H1 (cell line): ENCODE results near the gene CEACAM1. TPM values are rescaled to one million over a fixed set of nuclear protein-coding genes. Genes with fewer than 3 reads are reported as not detected.

Experiments
- CTCF ChIA-PET: fragments of 300-600 bp; sonication (Branson Sonifier 250); formaldehyde crosslinking; loops from one replicate; lab custom pipeline; 2021; ENCODE audit not compliant: partially characterized antibody; lab: Charles Lee
- POLR2A ChIA-PET: fragments of 300-600 bp; sonication (Branson Sonifier 250); formaldehyde crosslinking; loops from one replicate; lab custom pipeline; 2021; ENCODE audit warnings: inconsistent platforms; ENCODE audit not compliant: partially characterized antibody; lab: Charles Lee
- DNase-seq, 2 experiments: peaks; one replicate each; pipeline versions ENCODE4 v3.0.0 to v3.0.0-alpha.2; 2010 to 2022; ENCODE audit warnings: low spot score in 2 of 2, low read depth in 1 of 2, mixed read lengths in 1 of 2
- FAIRE-seq: peaks from 2 replicates; lab custom pipeline; 2011; peaks lifted over from hg19 to GRCh38; lab: Jason Lieb, UNC
- H2AFZ ChIP-seq: 2 replicates; pipeline ENCODE4 v1.8.1; 2012; ENCODE audit warnings: low read length, inconsistent platforms
- H2AK5ac ChIP-seq: 2 replicates; pipeline ENCODE4 v1.6.1; 2013; ENCODE audit warnings: low read depth, low read length
- H2BK120ac ChIP-seq: replicated peaks from 2 replicates; pipeline ENCODE3; 2013; ENCODE audit warnings: low read depth, low read length, inconsistent platforms
- H2BK12ac ChIP-seq: 2 replicates; pipeline ENCODE4 v1.6.1; 2013; ENCODE audit warnings: low read depth, low read length
- H2BK15ac ChIP-seq: 2 replicates; pipeline ENCODE4 v1.6.1; 2013; ENCODE audit warnings: low read length
- H2BK20ac ChIP-seq: 2 replicates; pipeline ENCODE4 v1.6.1; 2013; ENCODE audit warnings: low read length
- H2BK5ac ChIP-seq: 2 replicates; pipeline ENCODE4 v1.6.1; 2013; ENCODE audit warnings: low read depth, low read length
- H3K14ac ChIP-seq: 2 replicates; pipeline ENCODE4 v1.6.1; 2013; ENCODE audit warnings: inconsistent platforms; ENCODE audit not compliant: insufficient read length
- H3K18ac ChIP-seq: 2 replicates; pipeline ENCODE4 v1.6.1; 2013; ENCODE audit warnings: low read length; ENCODE audit errors: extremely low read depth
- H3K23ac ChIP-seq: 2 replicates; pipeline ENCODE4 v1.6.1; 2013; ENCODE audit warnings: inconsistent platforms; ENCODE audit not compliant: insufficient read length
- H3K23me2 ChIP-seq: 2 replicates; pipeline ENCODE4 v1.6.1; 2013; ENCODE audit warnings: low read depth, low read length
- H3K27ac ChIP-seq: 2 replicates; pipeline ENCODE4 v1.6.1; 2011; ENCODE audit warnings: low read depth, low read length, inconsistent platforms
- H3K27me3 ChIP-seq, 4 experiments: replicated peaks in 1 of 4; 1 replicate in 1 of 4; 2 replicates in 3 of 4; pipeline versions ENCODE4 v1.6.1 to v1.8.1; 2011 to 2013; ENCODE audit warnings: low read length in 3 of 4, mild to moderate bottlenecking in 3 of 4, inconsistent platforms in 2 of 4, mixed read lengths in 2 of 4, moderate library complexity in 1 of 4; ENCODE audit not compliant: control insufficient read depth in 3 of 4, insufficient read depth in 3 of 4; ENCODE audit errors: extremely low read depth in 1 of 4
- H3K36me3 ChIP-seq, 4 experiments: 2 replicates each; pipeline versions ENCODE4 v1.6.1 to v1.8.1; 2011 to 2013; ENCODE audit warnings: mild to moderate bottlenecking in 4 of 4, low read length in 3 of 4, moderate library complexity in 2 of 4, control low read depth in 1 of 4, inconsistent platforms in 1 of 4; ENCODE audit not compliant: insufficient read depth in 4 of 4, control insufficient read depth in 2 of 4
- H3K4ac ChIP-seq: replicated peaks from 2 replicates; pipeline ENCODE3; 2013; ENCODE audit warnings: low read length, low read depth, mixed read lengths, inconsistent platforms; ENCODE audit not compliant: insufficient read length
- H3K4me1 ChIP-seq, 4 experiments: replicated peaks in 1 of 4; 1 replicate in 1 of 4; 2 replicates in 3 of 4; pipeline versions ENCODE4 v1.6.1 to v1.8.1; 2011 to 2013; ENCODE audit warnings: low read length in 3 of 4, inconsistent platforms in 2 of 4, mixed read lengths in 1 of 4; ENCODE audit not compliant: insufficient read depth in 4 of 4, control insufficient read depth in 3 of 4
- H3K4me2 ChIP-seq, 2 experiments: 2 replicates each; pipeline versions ENCODE4 v1.6.1 to v1.8.1; 2011 to 2013; ENCODE audit warnings: low read depth in 2 of 2, low read length in 2 of 2, control low read depth in 1 of 2, inconsistent platforms in 1 of 2, mild to moderate bottlenecking in 1 of 2; ENCODE audit not compliant: insufficient read depth in 1 of 2
- H3K4me3 ChIP-seq, 4 experiments: fragments of 200-600, 300-600 bp in 1 of 4; sonication (generic), shearing (Covaris generic), sonication (Bioruptor Twin) in 1 of 4; 2 replicates each; pipeline versions ENCODE4 v1.5.1 to v1.8.1; 2011 to 2016; ENCODE audit warnings: low read length in 4 of 4, low read depth in 3 of 4, control low read depth in 2 of 4, inconsistent platforms in 2 of 4, mild to moderate bottlenecking in 2 of 4, mixed read lengths in 1 of 4, moderate library complexity in 1 of 4; ENCODE audit not compliant: insufficient read depth in 2 of 4; ENCODE audit errors: extremely low read depth in 1 of 4
- H3K56ac ChIP-seq: replicated peaks from 2 replicates; pipeline ENCODE3; 2013; ENCODE audit warnings: low read depth, mild to moderate bottlenecking, mixed read lengths, low read length, inconsistent platforms; ENCODE audit not compliant: insufficient read length
- H3K79me1 ChIP-seq: 2 replicates; pipeline ENCODE4 v1.6.1; 2013; ENCODE audit warnings: low read depth, low read length, control low read depth
- H3K79me2 ChIP-seq, 2 experiments: 2 replicates each; pipeline versions ENCODE4 v1.6.1 to v1.8.1; 2012 to 2013; ENCODE audit warnings: low read length in 2 of 2, mild to moderate bottlenecking in 2 of 2, inconsistent platforms in 1 of 2; ENCODE audit not compliant: insufficient read depth in 2 of 2, control insufficient read depth in 1 of 2
- H3K9ac ChIP-seq, 4 experiments: replicated peaks in 1 of 4; 1 replicate in 1 of 4; 2 replicates in 3 of 4; pipeline versions ENCODE4 v1.6.1 to v1.8.1; 2011 to 2013; ENCODE audit warnings: low read depth in 3 of 4, low read length in 3 of 4, control low read depth in 2 of 4, mild to moderate bottlenecking in 2 of 4, moderate library complexity in 2 of 4, inconsistent platforms in 1 of 4; ENCODE audit errors: extremely low read depth in 1 of 4
- H3K9me3 ChIP-seq, 2 experiments: 2 replicates each; pipeline versions ENCODE4 v1.6.1 to v1.8.1; 2012 to 2013; ENCODE audit warnings: mild to moderate bottlenecking in 2 of 2, moderate library complexity in 2 of 2, control low read depth in 1 of 2, inconsistent platforms in 1 of 2, low read depth in 1 of 2, low read length in 1 of 2, mixed read lengths in 1 of 2; ENCODE audit not compliant: insufficient read depth in 2 of 2
- H4K20me1 ChIP-seq, 2 experiments: replicated peaks in 1 of 2; 2 replicates each; pipeline versions ENCODE3 to v1.8.1; 2011 to 2013; ENCODE audit warnings: inconsistent platforms in 2 of 2, low read length in 2 of 2, mild to moderate bottlenecking in 1 of 2; ENCODE audit not compliant: insufficient read depth in 2 of 2, control insufficient read depth in 1 of 2
- H4K5ac ChIP-seq: 2 replicates; pipeline ENCODE4 v1.6.1; 2013; ENCODE audit warnings: low read length, low read depth, mixed read lengths, inconsistent platforms; ENCODE audit not compliant: insufficient read length
- H4K8ac ChIP-seq: 2 replicates; pipeline ENCODE4 v1.8.0; 2013; ENCODE audit warnings: mild to moderate bottlenecking, moderate library complexity, low read length, inconsistent platforms; ENCODE audit not compliant: insufficient read depth; ENCODE audit errors: extremely low read depth
- H4K91ac ChIP-seq: replicated peaks from 2 replicates; pipeline ENCODE3; 2013; ENCODE audit warnings: low read length, mixed read lengths, inconsistent platforms; ENCODE audit not compliant: insufficient read length
- HDAC6 ChIP-seq: IDR thresholded peaks from one replicate; pipeline ENCODE4 v1.7.1; 2012; ENCODE audit warnings: low read depth, mild to moderate bottlenecking, inconsistent platforms, low read length, moderate library complexity
- WGBS, 2 experiments: shearing (Covaris generic) in 1 of 2; methylation state at CpG; one replicate each; pipeline versions ENCODE4 v1.1.6 to v1.1.7; 2013 to 2015; ENCODE audit warnings: low lambda C conversion rate in 2 of 2, mixed read lengths in 2 of 2, inconsistent platforms in 1 of 2, low coverage in 1 of 2, missing lambda C conversion rate in 1 of 2; ENCODE audit not compliant: insufficient replicate concordance in 2 of 2, insufficient coverage in 1 of 2, insufficient read length in 1 of 2; ENCODE audit errors: extremely low coverage in 1 of 2, missing lambda C conversion rate in 1 of 2; 5-methylcytosine and 5-hydroxymethylcytosine counted together
- polyA plus RNA-seq, 7 experiments: library from polyadenylated mRNA; depleted of rRNA in 3 of 7; stranded (reverse) in 5 of 7; unstranded in 2 of 7; fragments of >200 nt in 5 of 7; fragments of 200-250 nt in 2 of 7; gene quantifications; 1 replicate in 5 of 7; 2 replicates in 1 of 7; 4 replicates in 1 of 7; pipeline versions ENCODE4 v1.2.1 to v1.2.3, GENCODE V29; 2011 to 2013; ENCODE audit warnings: missing spikeins in 2 of 7, mixed read lengths in 2 of 7
- total RNA-seq: library from RNA; stranded (reverse); fragmentation: NEBNext Ultra II Directional; extraction: Animal tissue kit (Norgen Biotek cat#: 25700); gene quantifications from 2 replicates; pipeline ENCODE4 v1.2.1, GENCODE V29; 2021

CEACAM1 gene
- total and polyA plus RNA-seq, 2 of the 8 experiments (the other 6 are each of a cell fraction or from before 2014, with no cell fraction given): 1.8 to 3.6 TPM

GRCh38 chr19:42505066-42505465 lies 23.2 kb downstream of the CEACAM1 start:
- no peak overlapping the region for H3K18ac ChIP-seq
- H2BK20ac ChIP-seq: no peak overlapping the region
- FAIRE-seq (no peak), DNase-seq (no peak)
- no peak overlapping the region for H3K9ac ChIP-seq
- H3K23ac ChIP-seq: no peak overlapping the region
- CTCF ChIA-PET: interaction anchor here (0.9 to 4.9 kb wide), 4 partner anchors 18 to 54 kb away, joined by 3 to 27 read pairs (median 14); partner anchors contain the start of gene CEACAM1
- 0 out of 2 replicates have a peak overlapping the region, but pooled peaks have one; percentile 13 for H2BK12ac ChIP-seq
- no peak overlapping the region for H2BK120ac ChIP-seq
- no peak overlapping the region for H4K91ac ChIP-seq
- TF ChIP-seq HDAC6: no peak
- H3K9me3 ChIP-seq: no peaks in the 10 kb centered on the region
- no peaks in the 10 kb centered on the region for H3K36me3 ChIP-seq
- H3K4me3 ChIP-seq: no peak overlapping the region
- no peak overlapping the region for H3K27ac ChIP-seq
- H3K4me2 ChIP-seq: no peak overlapping the region
- H3K14ac ChIP-seq: no peak overlapping the region
- H4K8ac ChIP-seq: no peak overlapping the region
- WGBS, 2 experiments: 100% methylated on average over 1 of the region's 1 CpG; no CpG with 5 or more reads in 1 of the 2 experiments
- no peak overlapping the region for H3K4ac ChIP-seq
- H2BK5ac ChIP-seq: no peak overlapping the region
- H3K79me1 ChIP-seq: no peaks in the 10 kb centered on the region
- no peak overlapping the region for H2AFZ ChIP-seq
- no peaks in the 10 kb centered on the region for H3K79me2 ChIP-seq
- no peak overlapping the region for H2BK15ac ChIP-seq
- H3K56ac ChIP-seq: no peak overlapping the region
- H3K4me1 ChIP-seq: peaks cover 0 to 9% (median 2%) of the 10 kb centered on the region in 4 experiments; a peak in 1 of 7 replicates
- H4K5ac ChIP-seq: no peak overlapping the region
- peaks cover 2% of the 10 kb centered on the region; the same call in 1 of the 2 replicates for H3K23me2 ChIP-seq
- no peaks in the 10 kb centered on the region; a peak in 2 of 7 replicates for H3K27me3 ChIP-seq
- no peaks in the 10 kb centered on the region for H4K20me1 ChIP-seq
- no peak overlapping the region for H2AK5ac ChIP-seq
- POLR2A ChIA-PET: no interaction called here
